Embryonic facial prominence (tissue), 1 donor: Measurements from ENCODE around the gene TPBGL.

ENCODE experiments used
- DNase-seq: peaks from one replicate; pipeline ENCODE4 v3.0.0-alpha.2; 2016; ENCODE audit errors: extremely low spot score

Gene TPBGL

GRCh38 chr11:75246006-75246670 is 5.6 kb downstream of the TPBGL start:
- no peak for DNase-seq

- DNase-seq: no peak
Observed at GRCh38 chr11:75246671-75247350, 6.2 kb downstream of the TPBGL start.

DNA sequence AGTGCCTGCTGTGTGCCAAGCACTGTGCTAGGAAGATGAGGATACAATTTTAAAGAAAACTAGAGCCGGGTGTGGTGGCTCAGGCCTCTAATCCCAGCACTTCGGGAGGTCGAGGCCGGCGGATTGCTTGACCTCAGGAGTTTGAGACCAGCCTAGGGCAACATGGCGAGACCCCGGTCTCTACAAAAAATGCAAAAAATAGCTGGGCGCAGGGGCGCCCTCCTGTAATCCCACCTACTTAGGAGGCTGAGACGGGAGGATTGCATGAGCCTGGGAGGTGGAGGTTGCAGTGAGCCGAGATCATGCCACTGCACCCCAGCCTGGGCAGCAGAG is 8.3 kb downstream of the TPBGL start:
- no peak for DNase-seq

GRCh38 chr11:75249704-75250103 is 9.1 kb downstream of the TPBGL start:
- no peak for DNase-seq

DNA sequence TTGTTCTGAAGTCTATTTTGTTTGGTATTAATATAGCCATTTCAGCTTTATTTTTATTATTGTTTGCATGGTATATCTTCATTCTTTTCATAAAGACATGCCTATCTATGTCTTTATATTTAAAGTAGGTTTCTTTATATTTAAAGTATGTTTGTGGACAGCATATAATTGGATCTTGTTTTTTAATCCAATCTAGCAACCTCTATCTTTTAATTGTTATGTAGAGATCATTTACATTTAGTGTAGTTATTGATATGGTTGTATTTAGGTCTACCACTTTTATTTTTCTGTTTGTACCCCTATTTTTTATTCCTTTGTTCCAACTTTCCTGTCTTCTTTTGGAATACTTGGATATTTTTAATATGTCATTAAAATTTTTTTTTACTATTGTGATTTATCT is 13.8 kb downstream of the TPBGL start:
- DNase-seq: no peak

GRCh38 chr11:75260396-75261170 is 20.0 kb downstream of the TPBGL start:
- no peak for DNase-seq

- no peak for DNase-seq
Observed at GRCh38 chr11:75261902-75262361, 21.4 kb downstream of the TPBGL start.

- no peak for DNase-seq
Observed at GRCh38 chr11:75262436-75262835, 21.9 kb downstream of the TPBGL start.

DNA sequence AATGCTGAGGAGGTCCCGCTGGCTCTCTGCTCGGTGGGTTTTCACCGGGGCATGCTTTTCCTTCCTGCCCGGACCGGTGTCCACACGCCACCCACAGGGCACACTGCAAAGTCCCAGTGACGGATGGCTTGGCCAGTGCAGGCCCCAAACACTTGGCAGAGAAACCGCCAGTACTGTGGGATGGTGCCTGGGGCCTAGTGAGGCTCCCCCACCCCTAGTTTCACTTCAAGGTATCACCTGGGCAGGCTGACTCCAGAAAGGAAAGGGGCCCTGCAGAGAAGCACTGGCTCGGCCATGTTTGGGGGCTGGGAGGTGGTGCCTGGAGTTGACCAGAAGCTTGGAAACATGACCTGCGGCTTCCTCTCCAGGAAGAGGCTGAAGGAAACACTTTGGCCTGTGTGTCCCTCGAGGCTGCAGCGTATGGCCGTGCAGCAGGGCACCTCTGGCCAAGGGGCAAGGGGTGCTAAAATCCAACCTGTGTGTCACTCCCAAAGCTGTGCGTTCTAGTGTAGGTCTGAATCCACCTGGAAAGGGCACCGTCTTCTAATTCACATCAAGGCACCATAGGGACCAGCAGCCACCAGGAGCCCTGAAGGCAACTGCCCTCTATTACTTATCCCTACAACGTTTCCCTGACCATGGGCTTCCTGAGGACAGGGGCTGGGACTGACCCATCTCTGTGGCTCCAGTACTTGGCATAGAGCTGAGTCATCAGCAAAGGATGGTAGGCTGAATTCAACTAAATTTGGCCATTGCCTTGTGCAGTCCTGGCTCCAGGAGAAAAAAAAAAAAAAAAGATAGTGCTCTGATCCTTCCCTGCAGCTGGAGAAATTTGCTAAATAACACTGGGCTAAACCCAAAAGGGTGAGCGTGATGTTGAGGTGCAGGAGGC is 22.6 kb downstream of the TPBGL start:
- DNase-seq: no peak

DNA sequence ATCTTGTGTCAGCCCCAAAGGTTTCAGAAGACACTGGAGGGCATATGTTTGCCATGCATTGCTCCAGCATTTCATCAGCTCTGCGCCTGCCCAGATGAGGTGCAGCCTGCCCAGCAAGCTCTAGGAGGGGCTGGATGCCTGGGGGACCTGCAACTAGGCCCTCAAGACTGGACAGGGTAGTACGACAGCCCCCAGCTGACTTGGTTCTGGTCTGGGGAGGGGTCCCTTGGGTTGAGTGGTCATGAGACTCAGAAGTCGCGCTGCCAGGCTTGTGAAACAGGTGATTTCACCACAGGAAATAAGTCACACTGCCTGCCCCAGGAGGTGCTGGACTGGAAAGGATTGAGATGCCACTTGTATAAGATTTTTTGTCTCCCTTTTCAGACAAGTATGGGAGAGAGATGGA is 23.4 kb downstream of the TPBGL start:
- no peak for DNase-seq

DNA sequence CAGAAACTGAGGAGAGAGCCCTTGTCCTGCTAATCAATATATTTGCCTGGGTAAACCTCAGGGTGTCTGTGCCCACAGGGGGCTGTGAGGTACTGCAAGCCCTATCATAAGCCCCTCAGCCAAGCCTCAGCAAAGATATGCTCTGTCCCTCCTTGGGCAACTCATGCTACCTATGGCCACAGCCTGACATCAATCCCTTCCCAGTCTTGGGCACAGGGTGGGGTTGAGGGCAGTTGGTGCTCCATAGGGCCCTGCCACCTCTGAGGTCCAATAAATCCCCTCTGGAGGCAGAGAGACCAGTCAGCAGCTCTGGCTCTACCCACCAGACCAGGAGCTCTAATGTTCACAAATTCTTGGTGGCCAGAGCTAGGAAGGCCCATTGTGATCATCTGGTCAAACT is 23.8 kb downstream of the TPBGL start:
- DNase-seq: no peak

GRCh38 chr11:75264971-75265370 is 24.4 kb downstream of the TPBGL start:
- no peak for DNase-seq

GRCh38 chr11:75265851-75266531 is 25.4 kb downstream of the TPBGL start:
- no peak for DNase-seq

GRCh38 chr11:75267171-75267970 is 26.8 kb downstream of the TPBGL start:
- DNase-seq: no peak

- no peak for DNase-seq
Observed at GRCh38 chr11:75268626-75269366, 28.2 kb downstream of the TPBGL start.

GRCh38 chr11:75269367-75269660 is 28.7 kb downstream of the TPBGL start:
- DNase-seq: no peak

DNA sequence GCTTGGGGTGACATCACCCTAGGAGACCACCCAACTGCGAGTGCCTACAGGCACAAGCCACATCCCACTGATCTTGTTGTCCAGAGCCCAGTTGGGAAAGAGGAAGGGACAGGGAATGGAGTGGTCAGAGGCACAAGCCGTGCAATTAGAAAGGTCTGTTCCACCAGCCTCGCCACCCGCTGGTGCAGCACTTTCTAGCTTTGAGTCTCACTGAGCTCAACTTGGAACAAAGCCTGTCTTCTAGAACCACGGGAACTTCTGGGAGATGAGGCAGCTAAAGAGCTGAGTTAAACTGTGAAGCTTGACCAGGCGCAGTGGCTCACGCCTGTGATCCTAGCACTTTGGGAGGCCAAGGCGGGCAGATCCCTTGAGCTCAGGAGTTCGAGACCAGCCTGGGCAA is 29.3 kb downstream of the TPBGL start:
- no peak for DNase-seq

DNA sequence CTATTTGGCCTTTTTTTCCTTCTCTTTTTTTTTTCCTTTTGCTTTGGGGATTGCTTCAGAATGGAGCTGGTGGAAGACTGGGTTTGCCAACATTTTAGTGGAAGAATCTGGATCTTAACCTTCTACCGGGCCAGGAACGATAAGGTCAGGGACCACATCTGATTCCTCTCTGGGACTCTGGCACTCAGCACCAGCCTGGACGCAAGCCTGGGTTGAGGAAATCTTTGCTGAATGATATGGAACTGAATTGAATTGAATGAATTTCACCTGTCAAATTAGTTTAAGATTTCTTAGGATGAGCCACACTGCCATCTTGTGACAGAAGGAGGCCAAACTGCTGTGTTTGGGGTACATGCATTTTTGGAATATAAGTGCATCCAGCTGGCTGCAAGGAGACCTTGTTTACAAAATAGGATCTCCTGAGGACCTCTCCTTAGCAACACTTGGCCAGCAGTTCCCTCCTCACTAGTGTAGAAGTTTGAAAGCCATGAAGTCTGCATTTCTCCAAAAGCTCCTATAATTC is 30.4 kb downstream of the TPBGL start:
- DNase-seq: no peak

- DNase-seq: no peak
Observed at GRCh38 chr11:75271730-75272129, 31.2 kb downstream of the TPBGL start.

GRCh38 chr11:75272391-75272790 is 31.8 kb downstream of the TPBGL start:
- DNase-seq: no peak
